ENCODE measurements around the gene DNAJC24.

The DNAJC24 gene

GRCh38 chr11:31404614-31405013, 35.0 kb downstream of the DNAJC24 start:
- ChIA-PET POLR2A (no interaction called here), CTCF (no interaction called here)
- no peak for DNase-seq (ENCODE audit: low read depth, low spot score)
- no peak for TF ChIP-seq CTCF (IDR thresholded peaks at IDR 0.05; ENCODE audit: insufficient read depth, low read length, missing control alignments)
- no peak overlapping the region for H3K4me3 ChIP-seq (ENCODE audit: low read depth, low read length)

- no peak for TF ChIP-seq CTCF (IDR thresholded peaks at IDR 0.05; ENCODE audit: insufficient read depth, low read length, missing control alignments)
- H3K4me3 ChIP-seq (ENCODE audit: low read depth, low read length): no peak overlapping the region
- ChIA-PET CTCF (interaction anchor here (0.7 to 2.4 kb wide), 2 partner anchors 12 to 550 kb away, joined by 3 to 17 read pairs; no protein-coding TSS in a partner anchor), POLR2A (no interaction called here)
- no peak for DNase-seq (ENCODE audit: low read depth, low spot score)
Observed at GRCh38 chr11:31408201-31408600, 38.5 kb downstream of the DNAJC24 start.

GRCh38 chr11:31412946-31413345, 43.3 kb downstream of the DNAJC24 start:
- ChIA-PET CTCF (interaction anchor here (1.0 kb wide), 1 partner anchor 14 kb away, joined by 3 read pairs; no protein-coding TSS in a partner anchor), POLR2A (no interaction called here)
- DNase-seq (ENCODE audit: low read depth, low spot score): peak; percentile 16

GRCh38 chr11:31414338-31414737, 44.7 kb downstream of the DNAJC24 start:
- TF ChIP-seq CTCF (IDR thresholded peaks at IDR 0.05; ENCODE audit: insufficient read depth, low read length, missing control alignments): no peak
- CTCF ChIA-PET: interaction anchor here (1.2 to 1.7 kb wide), 3 partner anchors 12 to 543 kb away, joined by 3 to 6 read pairs (median 5); no protein-coding TSS in a partner anchor
- no peak overlapping the region for H3K4me3 ChIP-seq (ENCODE audit: low read depth, low read length)
- POLR2A ChIA-PET: no interaction called here
- DNase-seq (ENCODE audit: low read depth, low spot score): no peak

More at GRCh38 chr11:31412946-31413345, 43.3 kb downstream of the DNAJC24 start:
- no peak for TF ChIP-seq CTCF (IDR thresholded peaks at IDR 0.05; ENCODE audit: insufficient read depth, low read length, missing control alignments)
- H3K4me3 ChIP-seq (ENCODE audit: low read depth, low read length): no peak overlapping the region

- CTCF ChIA-PET: interaction anchor here (1.4 to 1.7 kb wide), 2 partner anchors 13 to 19 kb away, joined by 3 to 5 read pairs; no protein-coding TSS in a partner anchor
- TF ChIP-seq CTCF (IDR thresholded peaks at IDR 0.05; ENCODE audit: insufficient read depth, low read length, missing control alignments): no peak
- no peak overlapping the region for H3K4me3 ChIP-seq (ENCODE audit: low read depth, low read length)
- no peak for DNase-seq (ENCODE audit: low read depth, low spot score)
- POLR2A ChIA-PET: no interaction called here
Observed at GRCh38 chr11:31415435-31415834, 45.8 kb downstream of the DNAJC24 start.

GRCh38 chr11:31417357-31417756, 47.7 kb downstream of the DNAJC24 start:
- TF ChIP-seq CTCF (IDR thresholded peaks at IDR 0.05; ENCODE audit: insufficient read depth, low read length, missing control alignments): no peak

More at GRCh38 chr11:31417357-31417756, 47.7 kb downstream of the DNAJC24 start:
- DNase-seq (ENCODE audit: low read depth, low spot score): no peak
- ChIA-PET CTCF (interaction anchor here (1.1 kb wide), 1 partner anchor 19 kb away, joined by 3 read pairs; no protein-coding TSS in a partner anchor), POLR2A (interaction anchor here (0.7 kb wide), 1 partner anchor 224 kb away, joined by 3 read pairs; no protein-coding TSS in a partner anchor)
- no peak overlapping the region for H3K4me3 ChIP-seq (ENCODE audit: low read depth, low read length)
